ENCODE results near the gene DOCK2.

GRCh38 chr5:169732841-169733240 lies 95.8 kb downstream of the DOCK2 start:
- TF ChIP-seq CTCF (IDR thresholded peaks at IDR 0.05) = no peak
- no peak for TF ChIP-seq POLR2A (IDR thresholded peaks at IDR 0.05)

Measured in uterus (tissue), 2 donors.